CD4-positive, alpha-beta T cell (primary cell): ENCODE results near the gene IL12RB1. TPM values are rescaled to one million over a fixed set of nuclear protein-coding genes. Genes with fewer than 3 reads are reported as not detected.

Experiments
- ATAC-seq: fragments of 200-7000 bp; cut with Tn5 transposase; one replicate; pipeline ENCODE4 v1.10.0; 2022; ENCODE audit warnings: mild to moderate bottlenecking; ENCODE audit not compliant: poor library complexity
- CTCF ChIA-PET: fragments of 350-600 bp; sonication (Branson Sonifier 250); formaldehyde crosslinking; loops from one replicate; lab custom pipeline; 2021; ENCODE audit warnings: antibody characterized with exemption, inconsistent platforms; lab: Charles Lee
- POLR2A ChIA-PET: fragments of 350-600 bp; sonication (Branson Sonifier 250); formaldehyde crosslinking; loops from one replicate; lab custom pipeline; 2021; ENCODE audit warnings: antibody characterized with exemption, inconsistent platforms; lab: Charles Lee
- DNase-seq, 14 experiments: peaks; one replicate each; pipeline ENCODE4 v3.0.0-alpha.2; 2013 to 2020; ENCODE audit warnings: mixed read lengths in 2 of 14
- H3K27ac ChIP-seq, 2 donors: one replicate each; pipeline versions ENCODE4 v1.5.1 to v1.7.0; 2013; ENCODE audit warnings: low read length in 2 of 2, low read depth in 1 of 2, mild to moderate bottlenecking in 1 of 2
- H3K27me3 ChIP-seq, 2 experiments: 1 replicate in 1 of 2; 2 replicates in 1 of 2; pipeline versions ENCODE4 v1.6.1 to v1.7.0; 2013; ENCODE audit warnings: low read length in 2 of 2, control low read depth in 1 of 2, mild to moderate bottlenecking in 1 of 2, moderate library complexity in 1 of 2; ENCODE audit not compliant: insufficient read depth in 2 of 2, control insufficient read depth in 1 of 2
- H3K36me3 ChIP-seq: one replicate; pipeline ENCODE4 v1.6.1; 2013; ENCODE audit warnings: low read length, control low read depth; ENCODE audit not compliant: insufficient read depth
- H3K4me1 ChIP-seq: one replicate; pipeline ENCODE4 v1.6.1; 2013; ENCODE audit warnings: low read length, control low read depth; ENCODE audit not compliant: insufficient read depth
- H3K4me3 ChIP-seq: one replicate; pipeline ENCODE4 v1.5.1; 2013; ENCODE audit warnings: mild to moderate bottlenecking, low read length, moderate library complexity
- H3K9me3 ChIP-seq, 2 experiments: 1 replicate in 1 of 2; 2 replicates in 1 of 2; pipeline versions ENCODE4 v1.6.1 to v1.7.0; 2013; ENCODE audit warnings: low read length in 2 of 2, mild to moderate bottlenecking in 2 of 2, control low read depth in 1 of 2, moderate library complexity in 1 of 2; ENCODE audit not compliant: control insufficient read depth in 1 of 2, insufficient read depth in 1 of 2
- H3K27ac Mint-ChIP-seq: one replicate; pipeline ENCODE4 v1.8.0; 2020; ENCODE audit warnings: mixed read lengths
- H3K27me3 Mint-ChIP-seq: one replicate; pipeline ENCODE4 v1.8.0; 2021; ENCODE audit warnings: mixed read lengths
- H3K36me3 Mint-ChIP-seq: one replicate; pipeline ENCODE4 v1.8.0; 2021; ENCODE audit warnings: low read depth, mixed read lengths
- H3K4me1 Mint-ChIP-seq: one replicate; pipeline ENCODE4 v1.8.0; 2021; ENCODE audit warnings: low read depth, mixed read lengths
- H3K4me3 Mint-ChIP-seq: one replicate; pipeline ENCODE4 v1.8.0; 2020; ENCODE audit warnings: mild to moderate bottlenecking, mixed read lengths
- H3K9me3 Mint-ChIP-seq: one replicate; pipeline ENCODE4 v1.8.0; 2020; ENCODE audit warnings: mixed read lengths
- intact Hi-C, 2 experiments: fragments of 100-400 bp; cut with DNase I in 1 of 2; cut with micrococcal nuclease in 1 of 2; formaldehyde crosslinking; loops; one replicate each; pipeline versions ENCODE4 v1.15.1 to v1.9.0; 2023 to 2025; cut with DNase I, micrococcal nuclease
- total RNA-seq, 174 experiments: library from RNA in 2 of 174; stranded (reverse) in 2 of 174; gene quantifications; one replicate each; pipeline ENCODE4 v1.2.3 and lab custom pipeline; 2021 to 2026
- TF ChIP-seq, protein P1 (sequence below): fragments of 200-600 bp; IDR thresholded peaks from one replicate; pipeline ENCODE4 v1.8.0; 2022; ENCODE audit warnings: antibody characterized with exemption, mild to moderate bottlenecking

The IL12RB1 gene
- total RNA-seq, 2 experiments from 2014 or later, result 20.5 to 22.5 TPM

- ChIA-PET CTCF (no interaction called here), POLR2A (interaction anchor here (1.4 kb wide), 1 partner anchor 18 kb away, joined by 5 read pairs; the partner anchor contains the start of gene IL12RB1)
- ATAC-seq (no peak), DNase-seq (no peak)
- H3K4me1 ChIP-seq, result peaks cover 5% of the 10 kb centered on the region
- no peak overlapping the region for H3K27ac ChIP-seq
- no peak overlapping the region for H3K4me3 Mint-ChIP-seq
- H3K36me3 Mint-ChIP-seq, result peaks cover 26% of the 10 kb centered on the region
- H3K27me3 Mint-ChIP-seq, result no peaks in the 10 kb centered on the region
- H3K4me3 ChIP-seq, result no peak overlapping the region
- intact Hi-C loops, result no loop called here
- TF ChIP-seq, protein P1, sequence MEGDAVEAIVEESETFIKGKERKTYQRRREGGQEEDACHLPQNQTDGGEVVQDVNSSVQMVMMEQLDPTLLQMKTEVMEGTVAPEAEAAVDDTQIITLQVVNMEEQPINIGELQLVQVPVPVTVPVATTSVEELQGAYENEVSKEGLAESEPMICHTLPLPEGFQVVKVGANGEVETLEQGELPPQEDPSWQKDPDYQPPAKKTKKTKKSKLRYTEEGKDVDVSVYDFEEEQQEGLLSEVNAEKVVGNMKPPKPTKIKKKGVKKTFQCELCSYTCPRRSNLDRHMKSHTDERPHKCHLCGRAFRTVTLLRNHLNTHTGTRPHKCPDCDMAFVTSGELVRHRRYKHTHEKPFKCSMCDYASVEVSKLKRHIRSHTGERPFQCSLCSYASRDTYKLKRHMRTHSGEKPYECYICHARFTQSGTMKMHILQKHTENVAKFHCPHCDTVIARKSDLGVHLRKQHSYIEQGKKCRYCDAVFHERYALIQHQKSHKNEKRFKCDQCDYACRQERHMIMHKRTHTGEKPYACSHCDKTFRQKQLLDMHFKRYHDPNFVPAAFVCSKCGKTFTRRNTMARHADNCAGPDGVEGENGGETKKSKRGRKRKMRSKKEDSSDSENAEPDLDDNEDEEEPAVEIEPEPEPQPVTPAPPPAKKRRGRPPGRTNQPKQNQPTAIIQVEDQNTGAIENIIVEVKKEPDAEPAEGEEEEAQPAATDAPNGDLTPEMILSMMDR, result no peak
- no peak overlapping the region for H3K27ac Mint-ChIP-seq
- H3K4me1 Mint-ChIP-seq, result peaks cover 5% of the 10 kb centered on the region
- H3K9me3 ChIP-seq, result no peaks in the 10 kb centered on the region
- peaks cover 56% of the 10 kb centered on the region for H3K36me3 ChIP-seq
- H3K9me3 Mint-ChIP-seq, result no peaks in the 10 kb centered on the region
- no peaks in the 10 kb centered on the region for H3K27me3 ChIP-seq
Observed at GRCh38 chr19:18068395-18068794, 18.3 kb downstream of the IL12RB1 start.

GRCh38 chr19:18065173-18065495 lies 21.6 kb downstream of the IL12RB1 start:
- ChIA-PET CTCF (no interaction called here), POLR2A (no interaction called here)
- Histone ChIP-seq H3K9me3 (no peaks in the 10 kb centered on the region), H3K27ac (no peak overlapping the region), H3K4me3 (no peak overlapping the region), H3K36me3 (peaks cover 57% of the 10 kb centered on the region), H3K27me3 (no peaks in the 10 kb centered on the region), H3K4me1 (no peaks in the 10 kb centered on the region)
- Mint-ChIP-seq H3K27ac (no peak overlapping the region), H3K36me3 (peaks cover 19% of the 10 kb centered on the region), H3K9me3 (no peaks in the 10 kb centered on the region), H3K27me3 (no peaks in the 10 kb centered on the region), H3K4me3 (no peak overlapping the region), H3K4me1 (no peaks in the 10 kb centered on the region)
- intact Hi-C loops, result no loop called here
- ATAC-seq, result no peak
- TF ChIP-seq, protein P1, result no peak
- DNase-seq, result no peak

- no peak overlapping the region for H3K4me3 Mint-ChIP-seq
- peaks cover 4% of the 10 kb centered on the region for H3K4me1 ChIP-seq
- intact Hi-C loops, result no loop called here
- H3K9me3 ChIP-seq, result no peaks in the 10 kb centered on the region
- peaks cover 23% of the 10 kb centered on the region for H3K36me3 Mint-ChIP-seq
- no peak overlapping the region for H3K4me3 ChIP-seq
- ChIA-PET POLR2A (no interaction called here), CTCF (interaction anchor here (0.7 to 1.5 kb wide), 10 partner anchors 26 to 131 kb away, joined by 3 to 10 read pairs (median 4); partner anchors contain the start of genes MAST3 and PIK3R2)
- H3K27ac Mint-ChIP-seq, result no peak overlapping the region
- TF ChIP-seq, protein P1, result no peak
- no peaks in the 10 kb centered on the region for H3K27me3 ChIP-seq
- no peaks in the 10 kb centered on the region for H3K9me3 Mint-ChIP-seq
- no peak for ATAC-seq
- H3K4me1 Mint-ChIP-seq, result peaks cover 4% of the 10 kb centered on the region
- H3K27me3 Mint-ChIP-seq, result no peaks in the 10 kb centered on the region
- peaks cover 56% of the 10 kb centered on the region for H3K36me3 ChIP-seq
- peak in 8 of 14 experiments; percentile 24 to 65 (median 41) for DNase-seq
- no peak overlapping the region for H3K27ac ChIP-seq
Observed at GRCh38 chr19:18063463-18063862, 23.3 kb downstream of the IL12RB1 start.
